ENCODE data around the gene SORCS2.
A peak's percentile ranks its signal among the peaks of the same experiment; 100 is the strongest.

SORCS2 gene

DNA sequence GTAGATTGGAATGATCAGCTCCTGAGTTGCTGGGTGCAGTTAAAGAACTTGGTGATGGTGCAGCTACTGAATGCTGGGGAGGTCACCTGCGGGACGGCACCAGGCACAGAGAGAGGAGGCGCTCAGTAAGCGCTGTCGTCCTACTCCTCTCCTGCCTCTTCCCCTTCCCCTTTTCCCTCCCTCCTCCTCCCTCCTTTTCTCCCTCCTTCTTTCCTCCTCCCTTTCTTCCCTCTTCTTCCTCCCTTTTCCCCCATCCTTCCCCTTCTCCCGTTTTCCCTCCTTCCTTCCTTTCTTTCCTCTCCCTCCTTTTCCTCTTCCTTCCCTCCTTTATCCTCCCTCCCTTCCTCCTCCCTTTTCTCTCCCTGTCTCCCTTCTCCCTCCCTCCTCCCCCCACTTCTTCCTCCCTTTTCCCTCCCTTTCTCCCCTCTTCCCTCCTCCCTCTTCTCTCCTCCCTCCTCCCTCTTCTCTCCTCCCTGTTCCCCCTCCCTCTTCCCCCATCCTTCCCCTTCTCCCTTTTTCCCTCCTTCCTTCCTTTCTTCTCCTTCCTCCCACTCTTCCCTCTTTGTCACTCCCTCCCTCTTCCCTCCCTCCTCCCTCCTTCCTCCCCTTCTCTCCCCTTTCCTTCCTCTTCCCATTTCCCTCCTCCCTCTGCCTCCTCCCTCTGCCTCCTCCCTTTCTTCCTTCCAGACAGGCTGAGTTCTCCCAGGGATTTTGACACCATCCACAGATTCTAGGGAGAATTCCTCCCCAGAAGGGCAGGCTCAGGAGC is 330.3 kb downstream of the SORCS2 start:
- no peak for DNase-seq

DNA sequence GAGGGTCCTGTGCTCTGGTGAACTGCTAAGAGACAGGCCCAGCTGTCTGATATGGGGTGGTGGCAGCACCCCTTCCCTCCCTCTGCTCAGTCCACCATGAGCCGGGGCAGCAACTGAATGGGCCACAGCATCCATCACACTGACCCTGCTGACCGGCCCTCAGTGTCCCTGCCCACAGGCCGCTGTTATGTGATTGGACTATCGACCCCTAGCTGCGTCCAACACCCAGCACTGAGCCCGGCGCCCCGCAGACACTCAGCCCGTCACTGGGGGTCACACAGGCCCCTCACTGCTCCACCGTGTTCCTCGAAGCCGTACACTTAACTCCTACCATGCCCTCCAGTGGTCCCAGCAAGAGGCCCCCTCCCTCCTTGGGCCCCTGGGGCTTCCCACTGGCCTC is 331.2 kb downstream of the SORCS2 start:
- no peak for DNase-seq

DNA sequence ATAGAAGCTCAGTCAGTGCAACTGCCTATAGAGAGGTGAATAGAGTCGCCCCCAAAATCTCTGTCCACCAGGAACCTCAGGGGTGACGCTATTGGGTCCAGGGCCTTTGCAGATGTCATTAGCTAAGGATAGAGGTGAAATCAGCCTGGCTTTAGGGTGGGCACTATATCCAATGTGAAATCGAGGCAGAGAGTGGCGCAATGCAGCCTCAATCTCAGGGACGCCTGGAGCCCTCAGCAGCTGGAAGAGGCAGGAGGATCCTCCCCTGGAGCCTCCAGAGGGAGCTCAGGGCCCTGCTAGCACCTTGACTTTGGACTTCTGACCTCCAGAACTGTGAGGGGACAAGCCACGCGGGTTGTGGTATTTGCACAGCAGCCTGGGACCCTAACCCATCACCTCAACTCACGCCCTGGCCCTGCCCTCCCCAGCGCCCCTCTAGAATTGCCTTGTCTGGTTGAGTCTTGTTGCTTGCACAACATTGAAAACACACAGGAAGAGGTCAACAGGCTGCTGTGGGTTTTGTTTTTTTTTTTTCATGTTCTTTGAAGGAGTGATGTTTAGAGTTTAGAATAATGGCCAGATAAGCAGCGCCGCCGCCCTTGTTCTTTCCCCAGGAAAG is 331.8 kb downstream of the SORCS2 start:
- peak; percentile 68 for DNase-seq

DNA sequence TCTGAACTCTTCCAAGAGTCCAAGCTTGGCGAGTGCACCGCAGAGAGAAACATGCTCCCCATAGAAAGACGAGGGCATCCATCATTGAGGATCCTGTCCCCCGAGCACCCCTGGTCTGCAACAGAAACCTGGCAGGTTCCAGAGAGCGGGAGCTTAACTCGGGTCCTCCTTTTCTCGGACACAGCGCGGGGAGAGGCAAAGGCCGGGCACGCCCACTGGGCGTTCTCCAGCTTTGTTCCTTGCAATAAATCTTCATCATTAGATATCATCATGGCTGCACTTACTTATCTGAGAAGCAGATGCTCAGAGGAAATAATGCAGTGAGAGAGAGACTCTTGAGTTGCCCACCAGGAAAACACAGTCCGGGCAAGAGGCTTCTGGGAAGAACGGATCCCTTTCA is 332.5 kb downstream of the SORCS2 start:
- DNase-seq, result peak; percentile 8

DNA sequence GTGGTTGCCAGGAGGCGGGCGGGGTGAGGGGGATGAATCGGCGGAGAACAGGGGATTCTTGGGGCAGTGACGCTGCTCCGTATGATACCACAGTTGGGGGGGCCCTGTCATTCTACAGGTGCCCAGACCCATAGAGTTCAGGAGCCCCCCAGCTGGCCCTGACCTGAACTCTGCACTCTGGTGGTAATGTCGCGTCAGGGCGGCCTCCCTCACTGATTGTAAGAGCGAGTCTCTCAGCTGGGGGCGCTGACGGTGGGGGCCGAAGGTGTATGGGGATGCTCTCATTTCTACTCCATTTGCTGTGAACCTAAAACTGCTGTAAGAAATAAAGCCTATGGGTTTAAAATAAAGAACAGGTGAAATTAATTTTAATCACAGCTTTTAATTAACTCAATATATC is 334.2 kb downstream of the SORCS2 start:
- no peak for DNase-seq

DNA sequence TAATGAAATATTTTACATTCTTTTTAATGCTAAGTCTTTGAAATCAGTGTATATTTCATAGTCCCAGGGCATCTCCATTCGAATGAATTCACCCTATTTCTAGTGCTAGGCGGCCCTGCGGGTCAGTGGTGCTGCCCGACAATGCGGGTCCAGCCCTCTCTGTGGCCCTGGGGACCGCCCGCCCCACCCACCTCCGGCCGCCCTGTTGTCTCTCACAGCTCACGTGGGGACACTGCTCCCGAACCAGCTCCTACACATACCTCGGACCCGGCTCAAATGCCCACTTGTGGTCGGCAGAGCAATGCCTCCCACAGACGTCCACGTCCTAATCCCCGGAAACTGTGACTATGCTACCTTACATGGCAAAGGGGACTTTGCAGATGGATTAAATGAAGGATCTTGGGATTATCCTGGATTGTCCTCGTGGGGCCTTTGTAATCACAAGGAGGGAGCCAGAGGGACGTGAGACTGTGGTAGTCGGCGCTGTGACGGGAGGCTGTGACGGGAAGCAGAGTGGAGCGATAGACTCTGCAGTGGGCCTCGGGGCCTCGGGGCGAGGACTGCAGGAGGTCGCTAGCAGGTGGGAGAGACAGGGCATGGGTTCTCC is 334.7 kb downstream of the SORCS2 start:
- DNase-seq, result no peak

GRCh38 chr4:7529368-7530080 is 337.2 kb downstream of the SORCS2 start:
- DNase-seq, result no peak

- no peak for DNase-seq
Observed at GRCh38 chr4:7530082-7530481, 337.7 kb downstream of the SORCS2 start.

- no peak for DNase-seq
Observed at GRCh38 chr4:7530932-7531639, 338.7 kb downstream of the SORCS2 start.

GRCh38 chr4:7531640-7531994 is 339.3 kb downstream of the SORCS2 start:
- no peak for DNase-seq

GRCh38 chr4:7532043-7532442 is 339.7 kb downstream of the SORCS2 start:
- DNase-seq, result no peak

DNA sequence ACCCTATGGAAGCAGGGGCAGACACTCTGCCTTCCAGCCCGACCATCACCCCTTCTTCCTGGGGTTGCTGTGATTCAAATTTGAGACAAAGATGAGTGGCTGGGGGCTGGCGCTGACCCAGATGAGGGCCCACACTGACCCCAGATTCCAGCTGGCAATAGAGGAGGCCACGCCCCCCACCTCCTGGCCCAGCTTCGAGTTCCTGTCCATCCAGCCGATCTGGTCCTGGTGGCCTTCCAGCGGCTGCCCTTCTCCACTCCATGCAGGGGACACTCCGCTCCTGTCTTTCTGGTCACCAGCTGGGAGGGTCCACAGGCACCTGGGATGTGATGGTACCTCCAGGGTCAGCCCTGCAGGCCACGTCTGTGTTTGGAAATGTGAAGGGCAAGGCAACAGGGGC is 340.9 kb downstream of the SORCS2 start:
- DNase-seq, result no peak

GRCh38 chr4:7535094-7535493 is 342.8 kb downstream of the SORCS2 start:
- no peak for DNase-seq

GRCh38 chr4:7535619-7536018 is 343.3 kb downstream of the SORCS2 start:
- DNase-seq, result no peak

GRCh38 chr4:7536876-7537275 is 344.5 kb downstream of the SORCS2 start:
- no peak for DNase-seq

DNA sequence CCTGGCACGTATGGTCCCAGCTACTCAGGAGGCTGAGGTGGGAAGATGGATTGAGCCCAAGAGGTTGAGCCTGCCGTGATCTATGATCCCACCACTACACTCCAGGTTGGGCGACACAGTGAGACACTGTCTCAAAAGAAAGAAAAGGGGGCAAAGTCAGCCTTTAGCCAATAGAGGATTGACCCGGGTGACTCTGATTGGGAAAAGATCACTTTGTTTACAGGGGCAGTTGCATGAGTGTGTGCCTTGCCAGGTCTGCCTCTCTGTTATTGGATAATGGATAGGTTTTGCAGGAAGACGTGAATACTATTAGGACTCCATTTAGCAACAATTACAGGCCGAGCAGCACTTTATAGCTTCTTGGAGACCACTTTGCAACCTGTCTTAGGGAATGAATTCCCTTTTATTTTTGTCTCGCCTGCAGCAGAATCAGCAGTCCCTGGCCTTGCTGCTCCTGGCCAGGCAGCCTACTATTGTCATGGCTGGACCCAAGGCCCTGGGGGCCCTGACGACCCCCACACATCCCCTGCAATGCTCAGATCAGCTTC is 345.6 kb downstream of the SORCS2 start:
- no peak for DNase-seq

DNA sequence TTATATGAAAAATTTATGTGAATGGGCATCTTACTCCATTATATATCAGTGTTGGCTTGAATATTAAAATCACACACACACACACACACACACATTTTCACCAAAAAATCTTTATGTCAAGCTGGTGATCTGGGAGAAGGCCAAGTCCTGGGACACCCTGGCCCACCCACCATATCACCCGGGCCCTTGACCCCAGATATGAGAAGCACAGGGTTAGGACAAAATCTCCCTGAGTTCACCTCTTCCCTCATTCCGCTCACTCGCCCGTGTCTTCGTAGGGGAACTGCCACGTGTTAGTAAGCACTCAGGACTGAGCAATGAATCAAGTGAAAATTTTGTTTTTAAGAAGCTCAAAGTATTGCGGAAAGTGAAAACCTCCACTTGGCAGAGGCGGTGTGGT is 346.2 kb downstream of the SORCS2 start:
- no peak for DNase-seq

DNA sequence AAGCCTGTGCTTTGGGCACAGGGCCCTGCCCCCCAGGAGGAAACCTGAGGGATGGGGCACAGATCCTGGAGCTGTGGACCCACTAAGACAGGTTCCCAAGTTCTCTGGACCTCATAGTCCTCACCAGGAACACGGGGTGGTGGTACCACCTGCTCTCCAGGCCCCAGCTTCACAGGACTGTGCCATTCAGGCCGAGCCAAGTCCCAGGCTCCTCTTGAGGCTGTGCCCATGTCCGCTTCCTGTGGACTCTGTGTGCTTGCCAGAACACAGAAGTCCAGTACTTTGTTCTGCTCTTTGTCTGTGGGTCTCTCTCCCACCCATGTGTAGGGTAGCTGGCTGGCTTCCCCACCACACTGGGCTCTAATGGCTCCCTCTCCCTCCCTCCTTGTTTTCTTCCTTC is 346.8 kb downstream of the SORCS2 start:
- no peak for DNase-seq

GRCh38 chr4:7539659-7540058 is 347.3 kb downstream of the SORCS2 start:
- DNase-seq, result peak; percentile 71

- DNase-seq, result peak; percentile 2
Observed at GRCh38 chr4:7540206-7540605, 347.9 kb downstream of the SORCS2 start.

GRCh38 chr4:7540654-7541413 is 348.5 kb downstream of the SORCS2 start:
- DNase-seq, result no peak

GRCh38 chr4:7541414-7541810 is 349.1 kb downstream of the SORCS2 start:
- no peak for DNase-seq
